HepG2 (cell line): ENCODE data around the gene TAF12. TPM values are rescaled to one million over a fixed set of nuclear protein-coding genes. Genes with fewer than 3 reads are reported as not detected.

Experiments used
- ATAC-seq: fragments of 200-7000 bp; cut with Tn5 transposase; 3 replicates; pipeline ENCODE4 v1.9.1; 2020; ENCODE audit warnings: mild to moderate bottlenecking, moderate library complexity
- BruUV-seq: library from RNA; stranded (reverse); fragments of 400-500 nt; replicated peaks from 2 replicates; lab custom pipeline; 2021; lab: Mats Ljungman, UMichigan
- CTCF ChIA-PET: fragments of 300-600 bp; formaldehyde crosslinking; extraction: SDS; loops from one replicate; lab custom pipeline; 2021; ENCODE audit warnings: low total read pairs, inconsistent platforms, low intra/inter-chr PET ratio; lab: Yijun Ruan, JAX
- POLR2A ChIA-PET: fragments of 350-600 bp; sonication (Branson Sonifier 250); formaldehyde crosslinking; loops from one replicate; lab custom pipeline; 2020; ENCODE audit warnings: antibody characterized with exemption, inconsistent platforms; lab: Yijun Ruan, JAX
- DNase-seq: peaks from one replicate; pipeline ENCODE4 v3.0.0-alpha.2; 2015; ENCODE audit warnings: low spot score
- FAIRE-seq: peaks from 3 replicates; lab custom pipeline; 2011; peaks lifted over from hg19 to GRCh38; lab: Jason Lieb, UNC
- H2AFZ ChIP-seq: one replicate; pipeline ENCODE4 v1.6.1; 2011; ENCODE audit warnings: low read length, inconsistent platforms
- H3K27ac ChIP-seq: fragments of 300-600 bp; 3 replicates; pipeline ENCODE4 v1.8.0; 2011; ENCODE audit warnings: mixed run types, mild to moderate bottlenecking, mixed read lengths, low read length, inconsistent platforms; ENCODE audit not compliant: insufficient read depth; ENCODE audit errors: extremely low read length
- H3K27me3 ChIP-seq, 2 experiments: fragments of 200-600 bp in 1 of 2; 2 replicates in 1 of 2; 3 replicates in 1 of 2; pipeline versions ENCODE4 v1.6.0 to v1.8.0; 2011; ENCODE audit warnings: low read length in 2 of 2, mild to moderate bottlenecking in 2 of 2, moderate library complexity in 2 of 2, inconsistent platforms in 1 of 2; ENCODE audit not compliant: insufficient read depth in 2 of 2, control insufficient read depth in 1 of 2
- H3K36me3 ChIP-seq, 2 experiments: fragments of 200-600 bp in 1 of 2; replicated peaks in 1 of 2; 2 replicates in 1 of 2; 3 replicates in 1 of 2; pipeline versions ENCODE4 v1.5.1 to v1.8.0; 2011; ENCODE audit warnings: low read length in 2 of 2, inconsistent platforms in 1 of 2; ENCODE audit not compliant: insufficient read depth in 2 of 2, control insufficient read depth in 1 of 2
- H3K4me1 ChIP-seq: 2 replicates; pipeline ENCODE4 v1.5.1; 2012; ENCODE audit warnings: low read length, inconsistent platforms; ENCODE audit not compliant: insufficient read depth
- H3K4me2 ChIP-seq: 2 replicates; pipeline ENCODE4 v1.6.0; 2011; ENCODE audit warnings: low read depth, low read length, inconsistent platforms
- H3K4me3 ChIP-seq, 3 experiments: fragments of 200-600 bp in 1 of 3; sonication (generic), shearing (Covaris generic) in 1 of 3; replicated peaks in 1 of 3; 2 replicates each; pipeline ENCODE4 v1.5.1; 2011 to 2016; ENCODE audit warnings: low read length in 3 of 3, inconsistent platforms in 2 of 3, low read depth in 2 of 3, mild to moderate bottlenecking in 2 of 3, control low read depth in 1 of 3, mixed read lengths in 1 of 3; ENCODE audit not compliant: insufficient read depth in 1 of 3
- H3K79me2 ChIP-seq: one replicate; pipeline ENCODE4 v1.6.1; 2011; ENCODE audit warnings: low read length, inconsistent platforms; ENCODE audit not compliant: insufficient read depth
- H3K9ac ChIP-seq: 2 replicates; pipeline ENCODE4 v1.6.0; 2011; ENCODE audit warnings: mild to moderate bottlenecking, low read depth, low read length, inconsistent platforms; ENCODE audit not compliant: insufficient read depth
- H3K9me3 ChIP-seq: 2 replicates; pipeline ENCODE4 v1.5.1; 2012; ENCODE audit warnings: mild to moderate bottlenecking, low read length
- H4K20me1 ChIP-seq: 2 replicates; pipeline ENCODE4 v1.6.0; 2011; ENCODE audit warnings: inconsistent platforms, mild to moderate bottlenecking, low read length, moderate library complexity; ENCODE audit not compliant: insufficient read depth
- CREB1 ChIP-seq, 2 experiments: fragments of 450-650 bp in 1 of 2; IDR thresholded peaks; 2 replicates each; pipeline ENCODE4 v1.6.1; 2016 to 2017; ENCODE audit warnings: control low read depth in 1 of 2, mild to moderate bottlenecking in 1 of 2, missing compliant biosample characterization in 1 of 2, missing genetic modification characterization in 1 of 2
- DZIP1 ChIP-seq: sonication (generic); formaldehyde crosslinking; IDR thresholded peaks from 2 replicates; pipeline ENCODE4 v1.5.0; 2020; ENCODE audit warnings: mild to moderate bottlenecking, missing genetic modification reagents
- NCOR1 ChIP-seq: fragments of 200-600 bp; sonication (generic); IDR thresholded peaks from 2 replicates; pipeline ENCODE4 v1.7.0; 2017; ENCODE audit warnings: antibody characterized with exemption, low read length, borderline replicate concordance
- PRPF4 ChIP-seq: fragments of 200-400 bp; formaldehyde crosslinking; IDR thresholded peaks from 2 replicates; pipeline ENCODE4 v1.6.1; 2016; ENCODE audit warnings: low read length, low read depth; ENCODE audit not compliant: poor library complexity, severe bottlenecking
- RAD21 ChIP-seq: fragments of 450-650 bp; formaldehyde crosslinking; IDR thresholded peaks from 2 replicates; pipeline ENCODE4 v1.5.0; 2020; ENCODE audit warnings: mild to moderate bottlenecking
- RBFOX2 ChIP-seq: fragments of 200-400 bp; formaldehyde crosslinking; IDR thresholded peaks from 2 replicates; pipeline ENCODE4 v1.6.1; 2017; ENCODE audit warnings: low read depth, mild to moderate bottlenecking, low read length
- TSC22D2 ChIP-seq: sonication (generic); formaldehyde crosslinking; IDR thresholded peaks from 2 replicates; pipeline ENCODE4 v1.5.1; 2020; ENCODE audit warnings: missing genetic modification reagents, mild to moderate bottlenecking, borderline replicate concordance
- ZNF143 ChIP-seq: sonication (generic); formaldehyde crosslinking; IDR thresholded peaks from 2 replicates; pipeline ENCODE4 v1.4.0; 2020; ENCODE audit warnings: missing genetic modification reagents
- ZNF512 ChIP-seq: sonication (generic); formaldehyde crosslinking; IDR thresholded peaks from 2 replicates; pipeline ENCODE4 v1.4.0; 2020; ENCODE audit warnings: mild to moderate bottlenecking, missing genetic modification reagents
- ZNF543 ChIP-seq: sonication (generic); formaldehyde crosslinking; IDR thresholded peaks from 2 replicates; pipeline ENCODE4 v1.4.0; 2020; ENCODE audit warnings: mild to moderate bottlenecking, missing genetic modification reagents
- WGBS: methylation state at CpG from one replicate; pipeline ENCODE4 v1.1.6; 2017; ENCODE audit warnings: low lambda C conversion rate; 5-methylcytosine and 5-hydroxymethylcytosine counted together
- in situ Hi-C: cut with HindIII; loops from 2 replicates; pipeline ENCODE4 v1.10.0; 2017; ENCODE audit warnings: low pct_unique_long_range_greater_than_20kb; ENCODE audit not compliant: extremely low pct_ligation_motif_present
- intact Hi-C: fragments of 100-400 bp; cut with micrococcal nuclease; formaldehyde crosslinking; loops from one replicate; pipeline ENCODE4 v1.10.0; 2022; ENCODE audit not compliant: unreplicated experiment
- polyA plus RNA-seq, 8 experiments: library from polyadenylated mRNA; depleted of rRNA in 3 of 8; stranded (reverse) in 7 of 8; unstranded in 1 of 8; fragments of >200 nt; fragmentation: Illumina TruSeq in 4 of 8; extraction: Trizol in 4 of 8; gene quantifications; 2 replicates each; pipeline versions ENCODE4 v1.2.1 to v1.2.3, GENCODE V29; 2011 to 2016; ENCODE audit warnings: low read depth in 4 of 8, missing spikeins in 1 of 8, mixed read lengths in 1 of 8; ENCODE audit not compliant: insufficient read depth in 1 of 8
- small RNA-seq, 3 experiments: library from RNA; depleted of rRNA; stranded (forward); fragments of <200 nt; gene quantifications; one replicate each; pipeline ENCODE3, GENCODE V24; 2012; ENCODE audit warnings: low read depth in 2 of 3, low replicate concordance in 1 of 3; ENCODE audit not compliant: insufficient read length in 3 of 3, insufficient read depth in 2 of 3
- total RNA-seq, 5 experiments: library from RNA; depleted of rRNA; stranded (reverse); fragments of >200 nt; fragmentation: Illumina TruSeq; extraction: Trizol; gene quantifications; 2 replicates each; pipeline ENCODE4 v1.2.3, GENCODE V29; 2016; ENCODE audit warnings: low read depth in 1 of 5

The TAF12 gene
- total and polyA plus RNA-seq, 2 of the 13 experiments (the other 11 are each of a cell fraction or from before 2014, with no cell fraction given) = 16.3 to 17.1 TPM

GRCh38 chr1:28564310-28564709 is 78.6 kb downstream of the TAF12 start (continued):
- no peak for TF ChIP-seq TSC22D2 (CRISPR knock-in tag)
- no peak for TF ChIP-seq PRPF4
- TF ChIP-seq ZNF512 = no peak
- no peak for TF ChIP-seq RBFOX2

DNA sequence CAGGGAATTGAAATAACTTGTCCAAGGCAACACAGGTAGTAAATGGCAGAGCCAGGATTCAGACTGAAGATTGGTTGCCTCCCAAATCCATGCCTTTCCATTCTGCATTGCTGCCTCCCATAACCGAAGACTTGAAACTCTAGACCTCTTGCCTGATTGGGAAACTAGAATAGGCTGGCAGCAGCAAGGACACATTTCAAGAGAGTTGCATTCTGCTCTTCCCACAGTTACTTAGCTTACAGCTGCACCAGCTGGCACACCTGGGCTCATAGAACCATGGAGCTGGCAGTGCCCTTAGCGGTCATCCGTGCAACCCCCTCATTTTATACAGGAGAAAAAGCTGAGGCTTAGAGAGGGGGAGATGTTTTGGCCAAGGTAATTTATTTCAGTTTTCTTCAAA is 82.0 kb downstream of the TAF12 start:
- Histone ChIP-seq H4K20me1 (no peaks in the 10 kb centered on the region), H3K4me1 (no peaks in the 10 kb centered on the region), H3K4me2 (no peak overlapping the region), H3K9ac (no peak overlapping the region), H3K4me3 (no peak overlapping the region), H3K36me3 (peaks cover 12 to 45% of the 10 kb centered on the region in 2 experiments; a peak in 4 of 5 replicates), H3K27me3 (no peaks in the 10 kb centered on the region), H3K79me2 (no peaks in the 10 kb centered on the region), H3K9me3 (no peaks in the 10 kb centered on the region)
- ATAC-seq (no peak), DNase-seq (no peak)
- intact Hi-C loops (no loop called here), in situ Hi-C loops (no loop called here)
- ChIA-PET CTCF (no interaction called here), POLR2A (interaction anchor here (2.5 kb wide), 1 partner anchor 20 kb away, joined by 12 read pairs; no protein-coding TSS in a partner anchor)
- BruUV-seq = TSS peak; percentile 41
- TF ChIP-seq ZNF143 (CRISPR knock-in tag) (no peak), NCOR1 (no peak), RAD21 (CRISPR knock-in tag) (no peak), DZIP1 (no peak), CREB1 (IDR thresholded peaks at IDR 0.05) (no peak), CREB1 (CRISPR knock-in tag; IDR thresholded peaks at IDR 0.05) (no peak), ZNF543 (no peak)
- TF ChIP-seq, all 625 proteins: peak for 0
- 97% methylated on average over 3 of the region's 3 CpGs for WGBS
- no peak overlapping the region for H2AFZ ChIP-seq
- no peak overlapping the region for H3K27ac ChIP-seq
- FAIRE-seq = no peak

Small RNA genes within 50 kb of the gene (small RNA-seq; reads per million reads assigned to genes)
- gene RF00422 (0 reads per million in 3 experiments), gene RNU11 (0 reads per million in 3 experiments), gene SNORA16A (0 reads per million in 3 experiments), gene SNORA44 (0 reads per million in 3 experiments), gene SNORA61 (0 reads per million in 3 experiments), gene SNORD99 (39.7 to 145 (median 46.4) reads per million in 3 experiments)

Other genes with a start within 250 kb of the TAF12 start
- gene RCC1, start 137.0 kb downstream of the TAF12 start, total RNA-seq (2016; rRNA removed; fragmentation: Illumina TruSeq; extraction: Trizol) = 80.8 and 102 TPM in 2 replicates
- gene RCC1, start 137.0 kb downstream of the TAF12 start, polyA plus RNA-seq (2011; rRNA removed) = 47.2 and 56.2 TPM in 2 replicates
- 28.3 and 29.0 TPM in 2 replicates for gene TRNAU1AP, start 90.0 kb downstream of the TAF12 start, total RNA-seq (2016; rRNA removed; fragmentation: Illumina TruSeq; extraction: Trizol)
- 40.5 and 42.9 TPM in 2 replicates for gene TRNAU1AP, start 90.0 kb downstream of the TAF12 start, polyA plus RNA-seq (2011; rRNA removed)
- gene RAB42, start 50.8 kb downstream of the TAF12 start, total RNA-seq (2016; rRNA removed; fragmentation: Illumina TruSeq; extraction: Trizol) = 10.3 and 10.4 TPM in 2 replicates
- gene RAB42, start 50.8 kb downstream of the TAF12 start, polyA plus RNA-seq (2011; rRNA removed) = 166 and 170 TPM in 2 replicates
- gene RNU11, start 5.5 kb upstream of the TAF12 start, total RNA-seq (2016; rRNA removed; fragmentation: Illumina TruSeq; extraction: Trizol) = not detected in 2 replicates
- gene RNU11, start 5.5 kb upstream of the TAF12 start, polyA plus RNA-seq (2011; rRNA removed) = not detected in 2 replicates
- 6.0 and 7.4 TPM in 2 replicates for gene GMEB1, start 25.7 kb upstream of the TAF12 start, total RNA-seq (2016; rRNA removed; fragmentation: Illumina TruSeq; extraction: Trizol)
- 2.4 and 3.0 TPM in 2 replicates for gene GMEB1, start 25.7 kb upstream of the TAF12 start, polyA plus RNA-seq (2011; rRNA removed)
- gene YTHDF2, start 93.9 kb upstream of the TAF12 start, total RNA-seq (2016; rRNA removed; fragmentation: Illumina TruSeq; extraction: Trizol) = 59.6 and 84.7 TPM in 2 replicates
- gene YTHDF2, start 93.9 kb upstream of the TAF12 start, polyA plus RNA-seq (2011; rRNA removed) = 48.4 and 57.5 TPM in 2 replicates
- 0.02 TPM in 1 of 2 replicates, not detected in the other for gene OPRD1, start 169.1 kb upstream of the TAF12 start, total RNA-seq (2016; rRNA removed; fragmentation: Illumina TruSeq; extraction: Trizol)
- gene OPRD1, start 169.1 kb upstream of the TAF12 start, polyA plus RNA-seq (2011; rRNA removed) = 0.01 and 0.03 TPM in 2 replicates